ENCODE measurements around the gene POLN. TPM values are rescaled to one million over a fixed set of nuclear protein-coding genes. Genes with fewer than 3 reads are reported as not detected.

Gene POLN
- total and polyA plus RNA-seq, 2 of the 4 experiments (the other 2 are of a cell fraction): 0.63 to 0.72 TPM

GRCh38 chr4:2289311-2289954, 47.5 kb upstream of the POLN start:
- Histone ChIP-seq H3K36me3 (ENCODE audit: control insufficient read depth, insufficient read depth, low read length) (no peaks in the 10 kb centered on the region), H4K20me1 (ENCODE audit: insufficient read depth, low read length) (peaks cover 8% of the 10 kb centered on the region; the same call in 1 of the 2 replicates), H2BK15ac (ENCODE audit: low read depth, low read length) (no peak overlapping the region), H4K5ac (ENCODE audit: low read depth, low read length) (no peak overlapping the region), H2BK20ac (ENCODE audit: low read depth, low read length) (no peak overlapping the region), H3K18ac (ENCODE audit: low read depth, low read length) (no peak overlapping the region), H4K8ac (ENCODE audit: low read depth in 2 of 2, low read length in 2 of 2) (no peak overlapping the region), H2BK5ac (ENCODE audit: low read depth, low read length, poor library complexity, severe bottlenecking) (no peak overlapping the region), H3K27ac (ENCODE audit: insufficient read depth, low read length) (no peak overlapping the region), H2AK9ac (replicated peaks; ENCODE audit: low read depth, low read length, poor library complexity) (no peak overlapping the region), H3K9me3 (ENCODE audit: control insufficient read depth, insufficient read depth, low read length) (no peaks in the 10 kb centered on the region), H3K27me3 (ENCODE audit: control insufficient read depth, insufficient read depth, low read length) (no peaks in the 10 kb centered on the region), H3K79me1 (ENCODE audit: low read depth in 1 of 2, low read length in 2 of 2) (no peaks in the 10 kb centered on the region), H2AFZ (replicated peaks; ENCODE audit: low read length, poor library complexity) (no peak overlapping the region), H3K56ac (ENCODE audit: extremely low read depth, insufficient read depth, low read length) (no peak overlapping the region), H4K91ac (ENCODE audit: insufficient read depth, low read depth, low read length) (no peak overlapping the region), H3K9me1 (ENCODE audit: insufficient read depth, low read length) (peaks cover 6% of the 10 kb centered on the region; the same call in 1 of the 2 replicates), H3K4ac (ENCODE audit: low read depth, low read length) (no peak overlapping the region), H3K4me3 (ENCODE audit: insufficient read depth, low read depth, low read length) (no peak overlapping the region), H3K9ac (ENCODE audit: low read depth, low read length) (no peak overlapping the region), H3K4me2 (ENCODE audit: low read depth, low read length) (no peak overlapping the region), H3K23ac (ENCODE audit: low read depth, low read length) (no peak overlapping the region), H3K4me1 (ENCODE audit: control insufficient read depth, insufficient read depth, low read length) (peaks cover 12% of the 10 kb centered on the region), H2BK120ac (ENCODE audit: low read depth, low read length) (no peak overlapping the region), H3K14ac (replicated peaks; ENCODE audit: low read depth, low read length) (no peak overlapping the region), H2AK5ac (ENCODE audit: low read depth, low read length) (no peak overlapping the region)
- TF ChIP-seq MXI1 (IDR thresholded peaks at IDR 0.05; ENCODE audit: borderline replicate concordance, low read depth, low read length) (no peak), MAZ (IDR thresholded peaks at IDR 0.05; ENCODE audit: borderline replicate concordance, low read depth, low read length) (no peak), RFX5 (IDR thresholded peaks at IDR 0.05; ENCODE audit: low read depth, low read length) (no peak), CHD1 (IDR thresholded peaks at IDR 0.05; ENCODE audit: low read depth, low read length) (no peak), SMC3 (IDR thresholded peaks at IDR 0.05; ENCODE audit: low read depth, low read length) (no peak), NFE2L2 (IDR thresholded peaks at IDR 0.05; ENCODE audit: low read depth, low read length) (no peak), RCOR1 (IDR thresholded peaks at IDR 0.05; ENCODE audit: insufficient replicate concordance, low read length) (no peak), MAFK (IDR thresholded peaks at IDR 0.05; ENCODE audit: low read depth, low read length) (no peak), ELK1 (IDR thresholded peaks at IDR 0.05; ENCODE audit: borderline replicate concordance, low read depth, low read length) (no peak), CEBPB (IDR thresholded peaks at IDR 0.05; ENCODE audit: low read depth, low read length) (no peak), RAD21 (IDR thresholded peaks at IDR 0.05; ENCODE audit: low read length) (no peak), USF2 (IDR thresholded peaks at IDR 0.05; ENCODE audit: low read depth, low read length) (no peak)
- no TSS peak for BruUV-seq (replicated peaks)
- intact Hi-C loops (cut with micrococcal nuclease) (no loop called here), in situ Hi-C loops (cut with MboI; ENCODE audit: low sequenced_read_pairs) (no loop called here), dilution Hi-C loops (cut with HindIII; ENCODE audit: low sequenced_read_pairs, unreplicated experiment) (no loop called here)
- ATAC-seq (ENCODE audit: low read depth) (no peak), DNase-seq (no peak)
- 89% methylated on average over 8 of the region's 14 CpGs; no CpG with 5 or more reads in 1 of the 2 experiments for WGBS, 2 experiments (ENCODE audit: extremely low coverage in 2 of 2, insufficient read length in 1 of 2)
- CTCF ChIA-PET: no interaction called here
- POLR2A ChIA-PET (ENCODE audit: unreplicated experiment): no interaction called here

Measured in IMR-90 (cell line).